Stimulated activated naive CD8-positive, alpha-beta T cell treated with anti-CD3 and anti-CD28 coated beads, Interleukin-15, Interleukin-2, amounts not matched to agents 100 ng/mL and 50 ng/mL, for 24 hours (primary cell): ENCODE data around the gene CSNK2A1.
A peak's percentile ranks its signal among the peaks of the same experiment; 100 is the strongest.
"Not testable (repeated sequence)": the region's sequence is repeated elsewhere in the genome, so short reads cannot be mapped to it uniquely, and the experiment has no call there.

ENCODE experiments used
- H3K27ac Mint-ChIP-seq: one replicate; pipeline ENCODE4 v1.8.0; 2021; ENCODE audit warnings: mild to moderate bottlenecking, mixed read lengths
- H3K27me3 Mint-ChIP-seq: one replicate; pipeline ENCODE4 v1.8.0; 2021; ENCODE audit warnings: mixed read lengths
- H3K36me3 Mint-ChIP-seq: one replicate; pipeline ENCODE4 v1.8.0; 2021; ENCODE audit warnings: low read depth, mixed read lengths
- H3K4me1 Mint-ChIP-seq: one replicate; pipeline ENCODE4 v1.8.0; 2021; ENCODE audit warnings: low read depth, mixed read lengths
- H3K4me3 Mint-ChIP-seq: one replicate; pipeline ENCODE4 v1.8.0; 2021; ENCODE audit warnings: mild to moderate bottlenecking, mixed read lengths
- H3K9me3 Mint-ChIP-seq: one replicate; pipeline ENCODE4 v1.8.0; 2021; ENCODE audit warnings: mixed read lengths

CSNK2A1 gene

DNA sequence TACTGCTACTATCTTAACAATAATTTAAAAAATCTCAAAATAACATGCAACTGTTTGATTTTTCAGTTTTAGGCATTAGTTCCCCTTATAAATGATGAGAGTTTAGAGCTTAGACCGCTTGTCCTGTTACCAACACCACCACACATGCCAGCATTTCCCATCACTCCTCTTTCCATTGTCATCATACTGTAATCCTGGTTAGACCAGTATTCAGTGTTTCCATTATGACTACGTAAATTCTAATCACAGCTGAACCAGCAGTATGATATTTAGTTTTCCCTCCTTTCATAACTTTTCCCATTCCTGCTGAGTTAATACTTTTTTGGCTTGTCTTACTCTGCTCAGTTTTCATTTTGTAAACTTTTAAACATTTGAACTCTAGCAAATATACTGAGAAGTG lies 69.0 kb downstream of the CSNK2A1 start:
- Mint-ChIP-seq H3K4me1 (peaks cover 19% of the 10 kb centered on the region), H3K4me3 (no peak overlapping the region), H3K27ac (no peak overlapping the region), H3K36me3 (peaks cover 28% of the 10 kb centered on the region), H3K9me3 (no peaks in the 10 kb centered on the region), H3K27me3 (no peaks in the 10 kb centered on the region)

- peaks cover 14% of the 10 kb centered on the region for H3K36me3 Mint-ChIP-seq
- no peak overlapping the region for H3K27ac Mint-ChIP-seq
- peaks cover 7% of the 10 kb centered on the region for H3K27me3 Mint-ChIP-seq
- peaks cover 10% of the 10 kb centered on the region for H3K4me1 Mint-ChIP-seq
- H3K9me3 Mint-ChIP-seq = no peaks in the 10 kb centered on the region
- H3K4me3 Mint-ChIP-seq = no peak overlapping the region
Observed at GRCh38 chr20:472889-473292, 70.7 kb downstream of the CSNK2A1 start.

DNA sequence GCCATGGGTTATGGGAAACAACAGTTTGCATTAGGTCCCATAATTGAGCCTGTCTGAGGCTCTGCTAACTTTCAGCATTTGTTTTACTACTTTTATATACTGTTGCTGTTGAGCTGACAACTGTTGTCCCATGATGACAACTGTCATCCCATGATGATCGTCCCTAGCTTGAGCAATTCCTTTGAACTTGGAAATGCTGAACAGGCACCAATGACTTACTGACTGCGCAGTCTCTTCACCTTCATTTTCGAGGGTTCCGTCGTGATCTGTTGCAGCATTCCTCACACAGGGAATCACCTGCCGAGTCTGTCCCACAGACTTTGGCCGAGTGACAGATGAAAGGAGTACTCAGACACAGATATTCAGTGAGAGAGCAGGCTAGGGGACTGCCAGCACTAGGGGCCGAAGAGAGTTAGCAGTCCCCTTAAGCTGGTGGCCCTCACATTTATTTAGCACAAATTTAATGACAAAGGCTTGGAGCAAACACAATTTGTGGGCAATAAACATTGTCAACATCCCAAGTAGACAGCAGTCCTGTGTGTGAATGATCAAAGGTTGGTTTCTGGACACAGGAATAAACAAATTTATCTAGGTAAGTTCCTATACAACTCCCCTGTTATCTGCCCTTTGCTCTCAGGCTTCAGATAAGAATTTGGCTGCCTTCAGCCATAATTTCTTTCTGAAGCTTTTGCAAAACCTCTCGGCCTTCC lies 71.3 kb downstream of the CSNK2A1 start:
- H3K36me3 Mint-ChIP-seq = peaks cover 12% of the 10 kb centered on the region
- H3K27ac Mint-ChIP-seq = no peak overlapping the region
- H3K27me3 Mint-ChIP-seq = peaks cover 8% of the 10 kb centered on the region
- no peak overlapping the region for H3K4me3 Mint-ChIP-seq
- H3K4me1 Mint-ChIP-seq = peaks cover 9% of the 10 kb centered on the region
- no peaks in the 10 kb centered on the region for H3K9me3 Mint-ChIP-seq

GRCh38 chr20:469746-470490 lies 73.7 kb downstream of the CSNK2A1 start:
- Mint-ChIP-seq H3K27me3 (peaks cover 8% of the 10 kb centered on the region), H3K4me3 (no peak overlapping the region), H3K27ac (no peak overlapping the region), H3K4me1 (peaks cover 9% of the 10 kb centered on the region), H3K36me3 (peaks cover 7% of the 10 kb centered on the region), H3K9me3 (no peaks in the 10 kb centered on the region)

GRCh38 chr20:467755-468154 lies 75.8 kb downstream of the CSNK2A1 start:
- peaks cover 7% of the 10 kb centered on the region for H3K4me1 Mint-ChIP-seq
- no peak overlapping the region for H3K27ac Mint-ChIP-seq
- H3K9me3 Mint-ChIP-seq = no peaks in the 10 kb centered on the region
- H3K27me3 Mint-ChIP-seq = peaks cover 8% of the 10 kb centered on the region
- H3K4me3 Mint-ChIP-seq = no peak overlapping the region
- no peaks in the 10 kb centered on the region for H3K36me3 Mint-ChIP-seq

GRCh38 chr20:462199-462991 lies 81.2 kb downstream of the CSNK2A1 start, which contains the start of gene TBC1D20:
TSS of gene TBC1D20 (minus strand) at chr20:462533. CDS start at chr20:462405, 128 bp downstream.
- H3K27ac Mint-ChIP-seq = peak within 1 kb of the TSS; percentile 87
- H3K27me3 Mint-ChIP-seq = no peaks in the 10 kb centered on the region
- peaks cover 3% of the 10 kb centered on the region for H3K36me3 Mint-ChIP-seq
- peak within 1 kb of the TSS; percentile 98 for H3K4me3 Mint-ChIP-seq
- H3K4me1 Mint-ChIP-seq = peaks cover 46% of the 10 kb centered on the region
- H3K9me3 Mint-ChIP-seq = no peaks in the 10 kb centered on the region

DNA sequence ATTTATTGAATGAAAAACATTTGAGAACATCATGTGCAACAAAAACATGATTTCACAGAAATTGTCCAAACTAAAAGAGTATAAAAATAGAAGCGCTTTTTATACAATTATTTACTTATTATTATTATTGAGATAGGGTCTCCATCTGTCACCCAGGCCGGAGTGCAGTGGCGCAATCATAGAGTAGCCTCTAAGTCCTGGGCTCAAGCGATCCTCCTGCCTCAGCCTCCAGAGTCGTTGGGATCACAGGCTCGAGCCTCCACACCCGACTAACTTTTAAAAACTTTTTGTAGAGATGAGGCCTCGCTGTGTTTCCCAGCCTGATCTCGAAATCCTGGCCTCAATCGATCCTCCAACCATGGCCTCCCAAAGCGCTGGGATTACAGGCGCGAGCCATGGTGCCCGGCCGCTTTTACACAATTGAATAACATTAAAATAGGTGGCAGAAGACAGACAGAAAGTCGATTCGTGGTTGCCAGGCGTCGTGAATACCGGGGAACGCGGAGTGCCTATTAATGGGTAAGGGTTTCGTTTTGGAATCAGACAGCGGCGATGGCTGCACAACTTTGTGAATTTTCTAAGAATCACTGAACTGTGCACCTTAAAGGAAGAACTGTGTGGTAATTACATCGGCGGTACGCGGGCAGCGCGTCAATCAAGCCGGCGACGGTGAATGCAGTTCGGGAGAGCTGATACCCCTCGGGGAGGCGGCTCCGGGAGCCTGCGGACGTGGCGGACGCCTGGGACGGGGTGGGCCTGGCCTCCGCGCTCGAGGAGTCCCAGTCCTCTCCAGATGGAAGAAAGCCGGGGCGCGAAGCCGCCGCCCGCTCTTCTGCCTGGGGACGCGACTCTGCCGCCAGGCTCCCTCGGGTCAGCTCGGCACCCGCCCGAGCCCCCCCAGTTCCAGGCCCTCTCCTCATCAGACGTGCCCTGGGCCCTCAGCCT lies 82.1 kb downstream of the CSNK2A1 start:
- Mint-ChIP-seq H3K4me1 (peaks cover 49% of the 10 kb centered on the region), H3K4me3 (peak overlapping the region; percentile 98), H3K27me3 (no peaks in the 10 kb centered on the region), H3K27ac (peak overlapping the region; percentile 87), H3K9me3 (no peaks in the 10 kb centered on the region), H3K36me3 (peaks cover 3% of the 10 kb centered on the region)

DNA sequence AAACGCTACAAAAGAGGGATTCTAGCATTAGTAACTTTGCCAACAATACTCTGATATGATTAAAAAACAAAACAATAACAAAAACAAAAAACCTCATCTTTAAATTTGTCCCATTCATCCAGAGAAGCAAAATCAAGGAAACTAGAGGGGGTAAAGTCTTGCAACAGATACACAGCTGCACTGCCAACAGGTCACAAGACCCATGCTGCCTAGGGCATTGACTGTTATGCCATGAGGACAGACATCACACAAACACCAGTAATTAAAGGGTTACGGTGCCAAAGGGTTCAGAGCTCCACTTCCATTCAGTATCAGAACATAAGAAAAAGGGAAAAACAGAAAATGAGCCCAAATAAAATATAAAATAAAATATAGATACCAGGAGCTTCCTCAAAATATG lies 82.9 kb downstream of the CSNK2A1 start:
- H3K27me3 Mint-ChIP-seq = no peaks in the 10 kb centered on the region
- no peaks in the 10 kb centered on the region for H3K9me3 Mint-ChIP-seq
- peaks cover 53% of the 10 kb centered on the region for H3K4me1 Mint-ChIP-seq
- H3K4me3 Mint-ChIP-seq = peak overlapping the region; percentile 98
- peaks cover 3% of the 10 kb centered on the region for H3K36me3 Mint-ChIP-seq
- peak overlapping the region; percentile 9 for H3K27ac Mint-ChIP-seq

DNA sequence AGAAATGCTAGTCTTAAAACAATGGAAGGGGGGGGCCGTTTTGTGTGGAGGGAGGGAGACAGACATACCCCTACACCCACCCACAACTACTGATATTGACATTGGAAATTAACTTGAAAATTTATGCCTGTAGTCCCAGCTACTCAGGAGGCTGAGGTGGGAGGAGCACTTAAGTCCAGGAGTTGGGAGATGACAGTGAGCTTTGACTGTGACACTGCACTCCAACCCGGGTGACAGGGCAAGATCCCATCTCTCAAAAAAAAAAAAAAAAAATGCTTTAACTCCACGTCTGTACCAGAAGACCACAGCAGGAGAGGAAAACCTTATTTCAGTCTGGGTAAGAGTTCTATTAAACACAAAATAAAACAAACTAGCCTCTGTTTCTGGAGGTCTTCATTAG lies 83.4 kb downstream of the CSNK2A1 start:
- peak overlapping the region; percentile 98 for H3K4me3 Mint-ChIP-seq
- H3K36me3 Mint-ChIP-seq = peaks cover 3% of the 10 kb centered on the region
- H3K27ac Mint-ChIP-seq = peak overlapping the region; percentile 9
- no peaks in the 10 kb centered on the region for H3K27me3 Mint-ChIP-seq
- H3K9me3 Mint-ChIP-seq = no peaks in the 10 kb centered on the region
- H3K4me1 Mint-ChIP-seq = peaks cover 53% of the 10 kb centered on the region

GRCh38 chr20:458776-459175 lies 84.8 kb downstream of the CSNK2A1 start:
- Mint-ChIP-seq H3K27ac (no peak overlapping the region), H3K4me3 (peak overlapping the region; percentile 26), H3K4me1 (peaks cover 53% of the 10 kb centered on the region), H3K36me3 (peaks cover 3% of the 10 kb centered on the region), H3K27me3 (no peaks in the 10 kb centered on the region), H3K9me3 (no peaks in the 10 kb centered on the region)

- H3K9me3 Mint-ChIP-seq = no peaks in the 10 kb centered on the region
- no peak overlapping the region for H3K27ac Mint-ChIP-seq
- no peak overlapping the region for H3K4me3 Mint-ChIP-seq
- H3K4me1 Mint-ChIP-seq = peaks cover 40% of the 10 kb centered on the region
- no peaks in the 10 kb centered on the region for H3K27me3 Mint-ChIP-seq
- peaks cover 9% of the 10 kb centered on the region for H3K36me3 Mint-ChIP-seq
Observed at GRCh38 chr20:454951-455350, 88.6 kb downstream of the CSNK2A1 start.

DNA sequence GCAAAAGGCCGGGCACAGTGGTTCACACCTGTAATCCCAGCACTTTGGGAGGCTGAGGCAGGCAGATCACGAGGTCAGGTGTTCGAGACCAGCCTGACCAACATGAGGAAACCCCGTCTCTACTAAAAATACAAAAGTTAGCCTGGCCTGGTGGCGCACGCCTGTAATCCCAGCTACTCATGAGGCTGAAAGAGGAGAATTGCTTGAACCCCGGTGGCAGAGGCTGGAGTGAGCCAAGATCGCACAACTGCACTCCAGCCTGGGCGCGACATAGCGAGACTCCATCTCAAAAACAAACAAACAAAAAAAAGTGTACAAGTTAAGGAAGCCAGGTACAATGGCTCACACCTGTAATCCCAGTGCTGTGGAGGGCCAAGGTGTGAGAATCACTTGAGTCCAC lies 91.6 kb downstream of the CSNK2A1 start:
- Mint-ChIP-seq H3K36me3 (peaks cover 18% of the 10 kb centered on the region), H3K4me1 (peaks cover 22% of the 10 kb centered on the region)
- H3K27me3 Mint-ChIP-seq, H3K27ac Mint-ChIP-seq, H3K9me3 Mint-ChIP-seq, H3K4me3 Mint-ChIP-seq: not testable (repeated sequence)

DNA sequence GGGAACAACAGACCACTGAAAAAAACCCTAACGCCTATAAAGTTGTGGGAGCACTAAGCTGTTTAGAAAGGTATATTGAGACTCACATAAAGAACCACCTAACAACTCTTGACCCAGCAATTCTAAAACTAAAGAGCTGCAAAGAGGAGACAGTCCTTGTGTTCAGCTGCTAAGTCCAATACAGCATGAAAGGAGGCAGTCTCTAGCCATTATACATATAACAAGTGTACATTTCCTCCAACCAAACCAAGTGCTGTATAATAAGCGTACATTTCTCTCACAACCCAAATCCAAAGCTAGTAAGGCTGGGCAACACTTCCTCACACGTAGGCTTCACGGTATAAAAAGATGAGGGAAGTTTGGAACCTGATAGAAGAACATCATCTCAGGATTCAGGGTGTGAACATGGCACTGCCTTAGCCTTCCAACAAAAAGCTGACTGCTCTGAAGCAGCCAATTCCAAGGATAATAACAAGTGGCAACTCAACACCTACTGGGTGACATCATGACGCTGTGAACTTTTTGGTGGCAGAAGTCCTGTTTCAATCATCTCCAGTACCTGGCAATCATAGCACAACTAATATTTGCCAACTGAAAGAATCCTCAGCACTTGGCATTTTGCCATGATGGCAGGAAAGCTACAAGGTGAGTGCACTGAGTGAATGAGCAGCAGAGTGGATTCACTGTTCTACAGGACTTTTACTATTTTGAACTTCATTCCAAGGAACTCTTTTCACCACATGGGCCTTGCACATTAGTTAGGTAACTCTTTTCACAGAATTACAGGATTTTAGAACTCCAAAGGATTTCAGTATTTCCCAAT lies 97.9 kb downstream of the CSNK2A1 start:
- Mint-ChIP-seq H3K27ac (no peak overlapping the region), H3K4me1 (peaks cover 12% of the 10 kb centered on the region), H3K36me3 (peaks cover 68% of the 10 kb centered on the region), H3K4me3 (no peak overlapping the region), H3K9me3 (no peaks in the 10 kb centered on the region), H3K27me3 (no peaks in the 10 kb centered on the region)
